ENCODE data around the gene CD9.
A peak's percentile ranks its signal among the peaks of the same experiment; 100 is the strongest.

Gene CD9

GRCh38 chr12:6277982-6278438 is 77.8 kb downstream of the CD9 start:
- DNase-seq: no peak

DNA sequence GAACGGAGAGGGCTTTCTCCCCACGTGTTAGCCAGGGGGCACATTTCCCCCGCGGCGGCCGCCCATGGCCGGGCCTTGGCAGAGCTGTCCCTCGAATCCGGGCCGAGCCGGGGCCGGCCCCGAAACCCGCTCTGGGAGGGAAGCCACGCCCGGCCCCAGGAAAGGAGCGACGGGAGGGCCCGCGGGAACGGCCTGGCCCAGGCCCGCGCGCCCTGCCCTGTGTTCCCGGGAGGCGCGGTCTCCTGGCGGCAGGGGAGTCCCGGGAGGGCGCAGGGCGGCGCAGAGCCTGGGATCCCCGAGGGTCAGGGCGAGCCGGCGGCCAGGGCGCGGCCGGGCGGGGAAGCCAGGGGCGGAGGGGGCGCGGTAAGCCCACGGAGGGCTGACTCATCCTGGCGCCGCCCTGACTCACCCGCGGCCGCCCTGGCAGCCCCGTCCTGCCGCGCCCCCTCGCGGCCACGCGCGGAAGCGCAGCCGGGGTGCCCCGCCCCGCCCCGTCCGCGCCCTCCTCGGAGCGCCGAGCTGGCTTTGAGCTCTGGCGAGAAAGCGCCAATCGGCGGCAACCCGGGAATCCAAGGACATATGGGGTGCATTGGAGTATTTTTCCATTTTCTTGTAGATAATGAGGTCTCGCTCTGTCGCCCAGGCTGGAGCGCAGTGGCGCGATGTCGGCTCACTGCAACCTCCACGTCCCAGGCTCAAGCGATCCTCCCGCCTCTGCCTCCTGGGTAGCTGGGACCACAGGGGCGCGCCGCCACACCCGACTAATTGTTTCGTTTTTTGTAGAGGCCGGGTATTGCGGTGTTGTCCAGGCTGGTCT is 78.4 kb downstream of the CD9 start:
- DNase-seq: peak; percentile 53 to 81

DNA sequence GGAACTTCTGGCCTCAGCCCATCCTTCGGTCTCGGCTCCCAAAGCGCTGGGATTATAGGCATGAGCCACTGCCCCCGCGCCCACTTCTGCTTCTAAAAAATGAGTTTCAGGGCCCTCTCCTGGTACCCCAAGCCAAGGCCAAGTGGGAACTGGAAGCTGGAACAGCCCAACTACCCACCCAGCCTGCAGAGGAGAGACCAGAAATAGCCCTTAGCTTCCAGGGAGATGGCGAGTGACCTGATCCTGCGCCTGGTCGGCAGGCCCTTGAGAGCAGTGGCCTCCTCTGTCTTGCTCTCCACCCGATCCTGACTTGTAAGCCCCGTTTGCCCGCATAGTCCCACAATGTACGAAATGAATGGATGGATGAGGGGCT is 79.0 kb downstream of the CD9 start:
- DNase-seq: no peak

GRCh38 chr12:6279631-6280030 is 79.4 kb downstream of the CD9 start:
- DNase-seq: no peak

- no peak for DNase-seq
Measured at GRCh38 chr12:6280053-6280469, 79.9 kb downstream of the CD9 start.

GRCh38 chr12:6280672-6281071 is 80.5 kb downstream of the CD9 start:
- no peak for DNase-seq

DNA sequence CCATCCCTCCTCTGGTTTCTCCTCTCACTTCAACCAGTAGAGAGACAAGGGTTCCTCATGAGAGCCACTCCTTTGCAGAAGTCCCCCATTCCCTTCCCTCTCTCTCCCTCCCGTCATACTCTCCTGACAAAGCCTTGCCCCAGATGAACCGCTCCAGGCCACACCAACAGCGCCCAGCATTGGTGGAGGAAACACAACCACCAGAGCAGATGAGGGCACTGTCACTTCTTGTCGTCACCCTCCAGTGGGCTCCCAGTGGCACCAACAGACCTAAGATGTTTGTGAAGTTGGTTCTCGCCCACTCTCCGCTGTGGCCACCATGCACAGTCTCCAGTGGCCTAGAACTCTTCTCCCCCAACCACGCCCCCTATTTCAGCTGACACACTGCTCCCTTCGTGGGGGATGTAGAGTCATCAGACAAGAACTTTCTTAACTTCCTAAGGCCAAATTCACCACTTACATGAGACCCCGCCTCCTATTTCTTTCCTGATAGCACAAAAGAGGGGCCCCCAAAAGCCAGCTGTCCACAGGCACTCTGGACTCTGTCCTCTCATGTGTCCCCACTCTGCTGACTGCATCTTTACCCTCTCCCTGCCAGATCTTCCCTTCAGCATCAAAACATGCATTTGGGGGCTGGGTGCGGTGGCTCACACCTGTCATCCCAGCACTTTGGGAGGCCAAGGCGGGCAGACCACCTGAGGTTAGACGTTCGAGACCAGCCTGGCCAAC is 81.0 kb downstream of the CD9 start:
- no peak for DNase-seq

DNA sequence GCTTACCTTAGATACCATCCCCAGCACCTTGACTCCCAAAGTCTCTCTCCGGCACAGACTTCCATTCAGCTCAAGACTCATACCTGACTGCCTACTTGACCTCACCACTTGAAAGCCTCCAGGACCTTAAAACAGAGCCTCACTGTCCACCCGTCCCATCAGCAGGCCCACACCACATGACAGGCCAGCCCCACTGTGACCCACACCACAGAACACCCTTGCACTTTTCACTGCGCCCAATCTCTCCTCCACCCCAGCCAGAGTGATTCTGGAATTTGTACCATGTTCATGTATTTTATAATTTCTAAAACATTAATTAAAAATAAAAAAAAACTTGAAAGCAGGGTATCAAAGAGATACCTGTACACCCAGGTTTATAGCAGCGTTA is 82.2 kb downstream of the CD9 start:
- no peak for DNase-seq

- no peak for DNase-seq
Measured at GRCh38 chr12:6284273-6284672, 84.1 kb downstream of the CD9 start.

DNA sequence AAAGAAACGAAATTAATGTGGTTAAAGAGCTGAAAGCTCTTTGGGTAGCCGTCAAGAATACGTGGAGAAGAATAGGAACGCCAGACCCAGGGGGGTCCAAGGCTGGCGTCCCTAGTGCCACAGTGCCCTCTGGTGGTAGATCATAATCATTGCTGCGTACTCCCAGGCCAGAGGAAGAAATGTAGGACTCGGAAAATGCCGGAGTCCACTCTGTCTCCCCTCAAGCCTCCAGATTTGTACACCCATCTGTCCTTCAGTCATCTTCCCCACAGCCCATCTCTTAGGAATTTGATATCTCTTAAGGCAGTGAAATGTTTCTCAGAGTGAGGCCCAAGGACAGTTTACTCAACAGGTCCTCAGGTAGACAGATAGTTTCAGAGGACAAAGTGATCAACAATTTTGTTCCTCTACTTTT is 84.9 kb downstream of the CD9 start:
- peak; percentile 31 to 68 for DNase-seq

- DNase-seq: no peak
Measured at GRCh38 chr12:6285532-6286306, 85.5 kb downstream of the CD9 start.
